IPS-18c (cell line): ENCODE measurements around the gene AARS2.
A peak's percentile ranks its signal among the peaks of the same experiment; 100 is the strongest.
"Not testable (repeated sequence)": the region's sequence is repeated elsewhere in the genome, so short reads cannot be mapped to it uniquely, and the experiment has no call there.

ENCODE experiments used
- H3K4me3 ChIP-seq: 2 replicates; pipeline ENCODE4 v1.7.0; 2013; ENCODE audit warnings: low read depth, mild to moderate bottlenecking, low read length, moderate library complexity; ENCODE audit not compliant: insufficient read depth
- H3K9me3 ChIP-seq: one replicate; pipeline ENCODE4 v1.6.1; 2013; ENCODE audit warnings: mild to moderate bottlenecking, low read length, moderate library complexity; ENCODE audit not compliant: control insufficient read depth, insufficient read depth

AARS2 gene

DNA sequence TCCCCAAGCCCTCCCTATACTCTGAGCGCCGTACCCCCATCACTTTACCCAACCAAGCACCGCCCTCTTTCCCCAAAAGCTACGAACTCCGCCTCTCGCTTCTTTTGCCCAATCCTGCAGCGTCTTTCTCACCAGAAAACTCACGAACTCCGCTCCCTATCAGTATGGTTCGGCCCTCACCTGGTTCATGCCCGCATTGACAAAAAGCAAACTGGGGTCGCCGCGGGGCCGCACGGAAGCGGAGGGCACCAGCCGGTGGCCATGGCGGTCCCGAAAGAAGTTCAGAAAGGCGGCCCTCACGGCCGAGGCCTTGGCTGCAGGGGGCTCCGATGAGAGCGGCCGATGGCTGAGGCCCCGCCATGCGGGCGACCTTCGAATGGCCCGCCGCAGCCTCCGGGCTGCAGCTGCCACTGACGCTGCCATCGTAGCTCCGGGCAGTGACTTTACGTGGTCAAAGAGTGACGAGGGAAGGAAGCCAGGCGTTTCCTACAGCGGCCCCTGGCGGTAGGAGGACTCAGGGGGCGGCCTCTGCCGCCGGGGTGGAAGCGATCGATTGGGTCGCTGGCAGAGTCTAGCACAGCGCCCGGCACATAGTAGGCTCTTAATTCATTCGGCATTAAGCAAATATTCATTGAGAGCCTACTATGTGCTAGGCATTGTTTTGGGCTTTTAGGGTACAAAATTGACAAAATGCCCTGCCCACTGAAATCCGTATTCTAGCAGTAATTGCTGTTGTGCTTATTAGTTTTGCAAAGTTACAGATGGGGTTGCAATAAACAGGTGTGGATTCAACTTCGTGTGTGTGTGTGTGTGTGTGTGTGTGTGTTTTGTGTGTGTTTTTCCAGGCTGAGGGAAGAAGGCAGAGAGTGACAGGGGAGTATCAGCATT is at the start of gene AARS2:
Gene AARS2, minus strand, starts transcription at position 447 of the 888 bp plus-strand sequence. Its CDS starts 24 bp downstream, at position 423.
- H3K4me3 ChIP-seq = peak within 1 kb of the TSS; percentile 82
- no peaks in the 10 kb centered on the region for H3K9me3 ChIP-seq

DNA sequence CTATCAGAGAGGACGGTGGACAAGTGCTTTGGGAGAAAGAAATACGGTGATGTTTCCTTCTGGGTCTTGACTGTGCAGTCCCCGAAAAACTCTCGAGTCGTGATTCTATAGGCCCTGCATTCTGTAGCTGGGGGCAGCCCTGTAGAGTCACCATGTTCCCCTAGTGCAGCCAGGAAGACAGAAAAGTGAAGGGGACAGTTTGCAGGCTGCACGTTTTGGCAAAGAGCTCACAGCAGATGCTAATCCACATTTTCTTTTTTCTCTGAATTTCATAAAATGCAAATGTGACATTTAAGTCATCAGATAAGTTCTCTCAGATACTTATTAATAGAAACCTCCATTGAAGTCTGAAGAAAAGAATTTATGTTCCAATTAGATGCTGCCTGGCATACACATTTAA is 48.8 kb upstream of the AARS2 start:
- H3K9me3 ChIP-seq = no peaks in the 10 kb centered on the region

DNA sequence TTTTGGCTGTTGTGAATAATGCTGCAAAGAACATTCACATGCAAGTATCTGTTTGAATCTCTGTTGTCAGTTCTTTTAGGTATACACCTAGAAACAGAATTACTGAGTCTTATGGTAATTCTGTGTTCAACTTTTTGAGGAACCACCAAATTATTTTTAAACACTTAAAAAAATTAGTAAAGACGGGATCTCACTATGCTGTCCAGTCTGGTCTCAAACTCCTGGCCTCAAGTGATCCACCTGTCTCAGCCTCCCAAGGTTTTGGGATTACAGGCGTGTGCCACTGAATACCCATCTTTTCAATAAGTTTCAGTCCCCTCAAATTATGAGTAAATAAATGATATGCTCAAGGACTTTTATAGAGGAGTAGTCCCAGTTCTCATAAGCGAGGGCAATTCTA is 46.8 kb upstream of the AARS2 start:
- Histone ChIP-seq H3K4me3 (no peak overlapping the region), H3K9me3 (no peaks in the 10 kb centered on the region)

More for the DNA sequence above, 48.8 kb upstream of the AARS2 start:
- no peak overlapping the region for H3K4me3 ChIP-seq

DNA sequence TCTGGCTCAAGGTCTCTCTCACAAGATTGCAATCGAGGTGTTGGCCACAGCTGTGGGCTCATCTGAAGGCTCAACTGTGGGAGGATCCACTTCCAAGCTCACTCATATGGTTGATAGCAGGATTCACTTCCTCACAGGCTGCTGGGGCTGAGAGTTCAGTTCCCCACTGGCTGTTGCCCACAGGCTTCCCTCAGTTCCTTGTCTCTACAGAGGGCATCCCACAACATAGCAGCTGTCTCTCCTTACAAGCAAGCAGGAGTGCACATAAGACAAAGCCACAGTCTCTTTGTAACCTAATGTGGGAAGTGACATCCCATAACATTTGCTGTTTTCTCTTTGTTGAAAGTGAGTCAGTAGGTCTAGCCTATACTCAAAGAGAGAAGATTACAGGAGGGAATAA is 43.3 kb upstream of the AARS2 start:
- H3K9me3 ChIP-seq = no peaks in the 10 kb centered on the region
- no peak overlapping the region for H3K4me3 ChIP-seq

DNA sequence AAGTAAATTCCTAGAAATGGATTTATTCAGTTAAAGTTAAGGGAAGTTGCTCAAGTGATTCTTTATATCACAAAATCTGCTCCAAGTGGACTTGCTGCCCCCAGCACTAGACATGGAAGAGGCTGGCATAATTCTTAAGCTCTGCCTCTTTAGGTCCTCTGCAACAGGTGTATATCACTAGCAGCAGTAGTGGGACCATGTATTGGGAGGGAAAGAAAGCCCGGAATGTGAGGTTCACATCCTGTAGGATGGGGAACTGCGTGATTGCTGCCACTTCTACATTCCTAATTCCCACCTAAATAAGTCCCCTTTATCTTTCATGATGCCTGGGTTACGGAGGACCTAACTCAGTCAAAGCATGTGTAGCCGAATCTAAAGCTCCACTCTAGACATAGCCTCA is 42.5 kb upstream of the AARS2 start:
- no peak overlapping the region for H3K4me3 ChIP-seq
- no peaks in the 10 kb centered on the region for H3K9me3 ChIP-seq

DNA sequence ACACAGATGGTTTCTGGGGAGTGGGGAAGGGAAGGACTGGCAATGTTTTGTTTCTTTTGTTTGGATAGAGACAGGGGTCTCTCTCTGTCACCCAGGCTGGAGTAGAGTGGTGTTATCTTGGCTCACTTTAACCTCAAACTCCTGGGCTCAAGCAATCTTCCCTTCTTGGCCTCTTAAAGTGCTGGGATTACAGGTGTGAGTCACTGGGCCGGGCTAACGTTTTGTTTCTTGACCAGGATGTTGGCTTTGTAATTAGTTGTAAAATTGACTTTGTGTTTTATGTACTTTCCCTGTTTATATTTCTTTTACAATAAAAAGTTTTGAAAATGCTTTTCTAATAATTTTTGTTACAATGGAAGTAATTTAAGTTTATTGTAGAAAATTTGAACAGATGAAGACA is 40.2 kb upstream of the AARS2 start:
- Histone ChIP-seq H3K9me3 (no peaks in the 10 kb centered on the region), H3K4me3 (no peak overlapping the region)

DNA sequence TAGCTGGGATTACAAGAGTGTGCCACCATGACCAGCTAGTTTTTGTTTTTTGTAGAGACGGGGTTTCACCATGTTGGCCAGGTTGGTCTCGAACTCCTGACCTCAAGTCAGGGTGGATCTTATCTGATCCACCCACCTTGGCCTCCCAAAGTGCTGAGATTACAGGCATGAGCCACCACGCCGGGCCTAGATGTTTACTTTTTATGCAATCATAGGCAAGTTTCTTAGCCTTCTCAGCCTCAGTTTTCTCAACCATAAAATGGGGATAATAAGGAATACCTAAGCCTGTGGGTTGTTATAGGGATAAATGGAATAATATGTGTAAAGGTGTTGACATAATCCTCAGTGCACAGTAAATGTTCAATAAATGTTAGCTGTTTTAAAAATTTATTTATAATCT is 39.1 kb upstream of the AARS2 start:
- H3K4me3 ChIP-seq = no peak overlapping the region
- no peaks in the 10 kb centered on the region for H3K9me3 ChIP-seq

DNA sequence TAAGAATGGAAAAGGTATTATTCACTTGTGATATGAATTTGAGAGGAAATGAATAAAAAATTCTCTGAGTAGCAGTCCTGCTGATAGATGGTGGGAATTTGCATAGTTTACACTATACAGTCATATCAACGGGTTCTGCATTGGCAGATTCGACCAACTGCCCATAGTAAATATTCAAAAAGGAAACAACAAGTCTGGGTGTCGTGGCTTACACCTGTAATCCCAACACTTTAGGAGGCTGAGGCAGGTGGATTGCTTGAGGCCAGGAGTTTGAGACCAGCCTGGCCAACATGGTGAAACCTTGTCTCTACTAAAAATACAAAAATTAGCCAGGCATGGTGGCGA is 37.5 kb upstream of the AARS2 start:
- not testable (repeated sequence) for H3K9me3 ChIP-seq, H3K4me3 ChIP-seq

DNA sequence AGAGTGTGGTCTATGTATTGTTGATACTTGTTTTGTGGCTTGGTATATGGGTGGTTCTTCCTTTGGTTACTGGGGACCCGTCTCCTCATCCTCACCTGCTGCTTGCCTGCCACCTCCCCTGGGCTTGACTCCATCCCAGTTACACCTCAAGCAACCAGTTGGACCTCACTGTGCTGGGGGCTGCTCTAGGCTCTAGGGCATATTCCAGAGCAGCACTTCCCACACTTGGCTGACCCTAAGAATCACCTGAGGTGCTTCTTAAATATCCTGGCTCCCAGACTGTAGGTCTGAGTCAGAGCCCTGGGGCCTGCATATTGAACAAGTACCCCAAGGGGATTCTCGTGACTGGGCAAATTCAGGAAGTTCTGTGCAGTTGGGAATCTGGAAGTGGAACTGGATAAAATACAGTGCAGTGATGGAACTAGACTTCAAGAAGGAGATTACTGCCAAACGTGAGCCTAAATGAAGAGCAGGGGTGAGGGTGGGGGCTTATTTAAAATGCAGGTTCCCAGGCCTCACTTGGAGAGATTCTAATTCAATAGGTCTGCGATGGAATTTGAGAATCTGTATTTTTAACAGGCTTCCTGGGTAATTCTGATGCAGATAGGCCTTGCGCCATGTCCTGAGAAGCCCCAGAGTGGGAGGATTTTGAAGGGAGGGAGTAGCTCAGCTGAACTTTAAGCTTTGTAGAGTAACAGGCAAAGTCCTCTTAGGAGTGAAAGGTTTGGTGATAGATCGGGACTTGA is 36.9 kb upstream of the AARS2 start:
- Histone ChIP-seq H3K9me3 (no peaks in the 10 kb centered on the region), H3K4me3 (no peak overlapping the region)

DNA sequence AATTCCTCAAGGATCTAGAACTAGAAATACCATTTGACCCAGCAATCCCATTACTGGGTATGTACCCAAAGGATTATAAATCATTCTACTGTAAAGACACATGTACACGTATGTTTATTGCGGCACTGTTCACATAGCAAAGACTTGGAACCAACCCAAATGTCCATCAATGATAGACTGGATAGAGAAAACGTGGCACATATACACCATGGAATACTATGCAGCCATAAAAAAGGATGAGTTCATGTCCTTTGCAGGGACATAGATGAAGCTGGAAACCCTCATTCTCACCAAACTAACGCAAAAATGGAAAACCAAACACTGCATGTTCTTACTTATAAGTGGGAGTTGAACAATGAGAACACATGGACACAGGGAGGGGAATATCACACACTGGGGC is 33.7 kb upstream of the AARS2 start:
- not testable (repeated sequence) for H3K4me3 ChIP-seq, H3K9me3 ChIP-seq

DNA sequence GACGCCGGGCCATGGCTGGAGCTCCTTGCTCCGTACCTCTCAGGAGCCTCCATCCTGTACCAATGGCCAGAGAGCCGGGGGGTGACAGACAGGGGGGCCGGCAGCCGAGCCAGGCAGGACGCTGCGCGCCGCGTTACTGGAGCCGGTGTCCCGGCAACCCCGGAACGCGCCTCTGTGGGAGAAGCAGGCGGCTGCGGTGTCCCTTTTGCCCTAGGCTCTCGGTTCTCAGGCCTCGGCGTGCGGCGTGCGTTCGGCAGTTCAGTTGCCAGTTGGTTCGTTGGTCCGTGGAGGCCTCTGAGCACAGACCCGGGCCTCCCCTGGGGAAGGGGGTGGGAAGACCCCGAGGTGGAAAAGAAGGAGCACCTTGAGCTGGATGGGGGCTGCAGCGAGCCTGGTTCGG is 29.3 kb upstream of the AARS2 start, which contains the start of gene SPATS1:
Gene SPATS1, plus strand, starts transcription at position 162 of the 400 bp plus-strand sequence. CDS start 446 bp downstream, outside the sequence.
- Histone ChIP-seq H3K4me3 (no peak within 1 kb of the TSS), H3K9me3 (no peaks in the 10 kb centered on the region)

DNA sequence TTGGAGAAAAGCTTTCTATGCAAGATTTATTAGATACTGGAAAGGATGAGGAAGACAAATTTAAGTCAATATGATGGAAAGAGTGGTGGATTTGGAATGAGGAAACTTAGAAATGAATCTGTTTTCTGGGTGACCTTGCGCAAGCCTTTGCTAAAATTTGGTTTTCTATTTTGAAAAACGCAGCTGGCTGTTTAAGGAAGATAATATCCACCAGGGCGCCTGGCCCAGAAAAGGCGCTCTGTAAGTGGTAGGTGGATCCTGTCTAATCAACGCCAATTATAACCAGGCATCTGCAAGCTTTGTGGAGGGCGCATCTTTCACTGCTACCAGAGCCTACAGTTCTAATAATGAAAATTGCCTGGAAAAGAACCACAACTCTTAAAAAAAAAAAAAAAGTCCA is 28.9 kb upstream of the AARS2 start:
- Histone ChIP-seq H3K4me3 (no peak overlapping the region), H3K9me3 (no peaks in the 10 kb centered on the region)

DNA sequence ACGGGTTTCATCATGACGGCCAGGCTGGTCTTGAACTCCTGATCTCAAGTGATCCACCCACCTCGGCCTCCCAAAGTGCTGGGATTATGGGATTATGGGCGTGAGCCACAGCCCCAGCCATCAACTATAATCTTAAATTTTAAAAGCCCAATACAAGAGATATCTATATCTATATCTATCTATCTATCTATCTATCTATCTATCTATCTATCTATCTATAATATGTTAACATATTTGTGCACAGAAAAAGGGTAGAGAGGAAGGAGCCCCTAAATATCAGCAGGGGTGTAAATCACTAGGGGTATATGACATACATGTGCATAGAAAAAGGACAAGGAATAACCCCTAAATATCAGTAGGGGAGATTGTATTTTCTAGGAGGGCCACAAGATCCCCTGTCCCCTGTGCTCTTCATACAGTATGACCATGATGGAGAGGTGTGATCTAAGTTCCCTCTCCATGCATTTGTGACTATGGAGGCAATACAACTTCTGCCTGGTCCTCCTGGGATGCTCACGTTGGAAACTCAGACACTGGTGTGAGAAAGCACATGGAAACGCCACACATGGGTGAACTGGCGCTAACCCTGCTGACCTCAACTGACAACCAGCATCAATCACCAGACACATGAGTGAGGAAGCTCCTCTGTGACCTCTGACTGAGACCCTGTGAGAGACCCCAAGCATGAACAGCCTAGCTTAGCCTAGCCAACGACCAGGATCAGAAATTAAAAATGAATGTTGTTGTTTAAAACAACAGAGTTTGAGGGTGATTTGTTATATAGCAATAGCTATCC is 28.1 kb upstream of the AARS2 start:
- H3K4me3 ChIP-seq = no peak overlapping the region
- no peaks in the 10 kb centered on the region for H3K9me3 ChIP-seq

DNA sequence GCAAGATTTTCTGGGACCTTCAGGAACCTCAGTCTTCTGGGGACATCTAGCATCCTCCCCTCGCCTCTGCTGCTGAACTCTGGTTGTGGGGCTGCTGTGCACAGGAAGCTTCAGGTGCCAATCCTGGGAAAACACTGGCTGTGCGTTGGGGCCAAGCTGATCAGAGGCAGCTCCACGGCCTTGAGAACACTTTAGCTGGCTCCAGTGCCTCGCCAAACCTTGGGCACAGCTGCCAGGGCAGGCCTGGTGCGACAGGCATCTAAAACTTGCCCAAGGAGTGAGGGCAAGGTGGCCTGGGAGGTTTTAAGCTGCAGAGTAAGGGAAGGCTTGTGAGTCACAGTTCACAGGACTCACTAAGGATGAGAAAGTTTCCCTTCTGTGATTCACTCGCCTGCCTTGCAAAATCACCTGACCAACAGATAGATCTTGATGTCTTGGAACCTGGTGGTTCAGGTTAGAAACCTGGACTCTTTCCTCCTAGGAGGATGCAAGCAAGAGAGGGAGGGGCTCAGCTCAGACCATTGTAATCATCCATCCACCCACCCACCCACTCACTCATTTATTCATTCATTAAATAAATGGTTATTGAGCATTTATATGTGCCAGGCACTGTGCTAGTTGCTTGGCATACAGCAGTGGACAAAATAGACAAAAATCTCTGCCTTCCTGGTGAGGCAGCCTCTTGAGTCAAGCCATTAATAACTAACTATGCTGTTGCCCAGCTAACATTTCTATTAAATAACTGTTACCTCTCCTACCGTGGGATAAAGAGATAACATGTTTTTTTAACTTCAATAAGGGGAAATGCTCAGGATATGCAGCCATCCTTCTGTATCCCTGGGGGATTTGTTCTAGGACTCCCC is 26.8 kb upstream of the AARS2 start:
- H3K4me3 ChIP-seq = no peak overlapping the region
- H3K9me3 ChIP-seq = no peaks in the 10 kb centered on the region

DNA sequence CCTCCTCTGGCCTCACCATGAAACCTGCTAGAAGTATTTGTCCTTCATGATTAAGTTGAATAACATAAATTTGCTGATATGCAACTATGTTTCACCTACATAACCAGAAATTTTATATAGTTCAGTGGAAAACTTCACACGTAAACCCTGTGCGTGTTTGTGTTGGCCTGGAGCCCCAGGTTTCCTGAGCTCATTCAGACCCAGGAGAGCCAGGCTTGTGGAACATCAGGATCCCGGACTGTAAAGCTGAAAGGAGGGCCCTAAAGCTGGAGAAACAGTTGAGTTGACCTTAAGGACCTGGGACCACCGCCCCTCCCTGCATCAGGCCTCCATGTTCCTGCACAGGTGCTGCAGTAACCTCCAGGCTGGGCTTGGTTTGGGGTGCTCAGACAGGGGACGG is 26.2 kb upstream of the AARS2 start:
- H3K9me3 ChIP-seq = no peaks in the 10 kb centered on the region
- H3K4me3 ChIP-seq = no peak overlapping the region

DNA sequence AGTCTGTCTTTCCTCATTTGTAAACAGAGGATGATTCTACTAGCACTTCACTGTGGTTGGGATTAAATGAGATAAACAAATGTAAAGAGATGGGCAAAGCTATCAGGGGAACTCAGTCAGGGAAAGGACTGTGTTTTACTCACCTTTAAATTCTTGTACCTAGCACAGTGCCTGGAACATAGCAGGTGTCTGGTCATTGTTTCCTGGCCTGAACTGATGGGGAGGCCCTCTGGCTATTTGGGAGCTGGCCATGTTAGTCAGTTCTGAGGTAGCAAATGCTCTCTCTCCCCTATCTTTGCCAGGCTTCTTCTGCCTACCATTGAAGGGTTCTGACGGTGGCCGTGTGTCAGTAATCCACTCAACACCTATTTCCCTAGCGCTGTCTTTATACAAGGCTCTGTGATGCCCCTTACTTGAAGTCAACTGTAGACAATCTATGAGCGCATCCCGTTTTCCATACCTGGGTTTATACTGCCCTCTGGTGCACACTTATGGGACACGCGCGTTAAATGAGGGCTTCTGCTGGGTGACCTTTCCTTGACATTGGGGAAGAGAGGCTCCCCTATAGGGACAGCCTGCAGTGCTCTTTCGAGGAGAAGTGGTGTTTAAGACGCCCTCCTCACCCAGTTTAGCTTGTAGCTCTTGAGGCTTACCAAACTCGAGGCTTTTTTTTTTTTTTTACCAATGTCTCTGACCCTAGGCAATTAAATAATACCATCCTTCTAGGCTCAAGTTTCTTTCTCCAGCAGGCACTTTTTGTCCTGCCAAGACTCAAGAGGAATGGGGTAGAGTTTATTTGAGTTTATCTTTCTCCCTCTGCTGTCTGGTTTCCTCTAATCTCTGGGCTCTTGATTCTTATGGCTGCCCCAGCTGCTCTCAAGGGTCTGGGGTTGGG is 25.3 kb upstream of the AARS2 start:
- H3K9me3 ChIP-seq = no peaks in the 10 kb centered on the region
- H3K4me3 ChIP-seq = no peak overlapping the region
